H1 (cell line): ENCODE results near the gene CACNA2D3.

Experiments used
- BRCA1 ChIP-seq: IDR thresholded peaks from 2 replicates; pipeline ENCODE4 v1.6.1; 2012; ENCODE audit warnings: low read depth, low read length, improper control_type of control experiment
- CTCF ChIP-seq, 3 experiments: IDR thresholded peaks; 1 replicate in 2 of 3; 2 replicates in 1 of 3; pipeline versions ENCODE4 v1.5.1 to v1.6.1; 2011; ENCODE audit warnings: low read length in 3 of 3, mild to moderate bottlenecking in 3 of 3, inconsistent platforms in 2 of 3, low read depth in 1 of 3, moderate library complexity in 1 of 3; ENCODE audit not compliant: insufficient read depth in 1 of 3; ENCODE audit errors: control extremely low read depth in 1 of 3
- POLR2A ChIP-seq, 2 experiments: IDR thresholded peaks; 1 replicate in 1 of 2; 2 replicates in 1 of 2; pipeline ENCODE4 v1.6.1; 2011; ENCODE audit warnings: low read depth in 2 of 2, low read length in 2 of 2, mild to moderate bottlenecking in 2 of 2; ENCODE audit errors: control extremely low read depth in 1 of 2
- SIRT6 ChIP-seq: IDR thresholded peaks from one replicate; pipeline ENCODE4 v1.7.1; 2012; ENCODE audit warnings: low read length, inconsistent platforms

GRCh38 chr3:54719914-54720313, 597.6 kb downstream of the CACNA2D3 start:
- TF ChIP-seq SIRT6 (no peak), BRCA1 (no peak), CTCF (IDR thresholded peaks at IDR 0.05; ENCODE audit: control extremely low read depth in 1 of 3, insufficient read depth in 1 of 3, low read depth in 1 of 3, low read length in 3 of 3) (no peak), POLR2A (IDR thresholded peaks at IDR 0.05; ENCODE audit: control extremely low read depth in 1 of 2, low read depth in 2 of 2, low read length in 2 of 2) (no peak)
